Stimulated activated CD4-positive, alpha-beta T cell treated with anti-CD3 and anti-CD28 coated beads, TNF-alpha, amount 100 ng/mL, for 1 hour (primary cell): Measurements from ENCODE around the gene TECTB.

Source experiments
- DNase-seq, 3 donors: peaks; one replicate each; pipeline ENCODE4 v3.0.0-alpha.2; 2020; ENCODE audit warnings: low read depth in 3 of 3, low spot score in 1 of 3

Gene TECTB

DNA sequence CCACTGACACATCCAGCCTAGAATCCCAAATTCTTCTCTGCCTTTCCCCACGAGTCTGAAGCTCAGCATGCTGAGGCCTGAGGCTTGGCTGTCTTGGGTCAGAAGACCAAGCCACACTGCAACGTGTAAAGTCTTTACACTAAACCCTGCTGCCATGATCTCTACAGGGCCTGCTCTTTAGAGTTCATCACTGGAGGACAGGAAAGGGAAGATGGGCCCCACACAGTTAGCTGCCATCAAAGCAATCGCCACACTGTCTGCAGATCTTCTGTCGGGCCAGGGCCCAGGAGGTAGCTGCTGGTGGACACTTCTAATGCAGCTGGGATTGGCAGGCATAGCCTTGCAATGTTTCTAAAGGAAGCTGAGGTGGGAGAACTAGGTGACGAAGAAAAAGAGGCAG, 8.4 kb upstream of the TECTB start:
- no peak for DNase-seq

DNA sequence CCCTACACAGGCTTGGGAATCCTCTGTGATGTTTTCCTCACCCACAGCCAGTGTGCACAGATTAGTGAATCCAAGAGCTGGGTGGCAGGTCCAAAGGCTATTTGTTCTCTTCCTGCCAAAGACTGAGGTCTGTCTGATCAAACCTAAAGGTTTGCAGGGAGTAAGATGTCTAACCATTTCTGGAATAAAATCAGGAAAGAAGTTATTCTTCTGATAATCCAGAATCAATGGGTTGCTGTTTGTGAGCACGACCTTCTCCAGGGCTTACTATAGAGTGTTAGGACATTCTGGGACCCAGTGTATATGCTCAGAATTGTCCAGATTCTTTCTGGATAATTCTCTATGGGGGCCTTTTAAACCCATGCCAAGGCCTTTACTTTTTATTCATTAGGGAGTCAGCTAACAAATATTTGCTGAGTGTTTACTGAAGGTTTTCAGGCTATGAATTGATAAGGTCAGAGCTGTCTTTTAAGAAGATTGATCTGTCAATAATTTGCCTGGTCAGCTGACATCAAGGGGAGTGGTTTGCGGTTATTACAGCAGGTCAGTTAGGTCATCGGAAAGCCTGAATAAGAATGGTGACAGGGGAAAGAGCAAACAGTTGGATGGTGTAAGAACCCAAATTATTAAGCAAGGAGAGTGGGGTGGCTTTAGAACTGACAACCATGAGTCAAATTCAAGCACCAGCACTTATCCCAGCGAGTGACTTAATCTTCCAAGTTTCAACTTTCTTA, 7.5 kb upstream of the TECTB start:
- no peak for DNase-seq

DNA sequence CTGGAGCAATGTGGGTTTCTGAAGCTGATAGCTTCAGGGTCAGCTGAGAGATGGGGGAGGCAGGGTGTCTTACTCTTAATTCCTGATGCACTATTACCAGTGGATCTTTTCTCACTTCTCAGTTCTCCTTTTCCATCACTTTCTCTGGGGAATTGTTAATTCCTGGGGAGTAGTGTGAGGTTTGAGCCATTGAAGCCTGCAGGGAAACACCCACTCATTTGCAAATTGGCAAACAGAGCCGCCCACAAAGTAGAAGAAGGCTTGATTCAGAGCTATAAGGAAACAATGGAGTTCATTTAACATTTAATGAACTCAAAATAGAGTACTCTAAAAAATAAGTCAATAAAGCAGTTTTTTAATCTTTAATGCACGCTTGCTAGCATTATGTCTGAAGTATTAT, 4.3 kb upstream of the TECTB start:
- DNase-seq, result no peak

DNA sequence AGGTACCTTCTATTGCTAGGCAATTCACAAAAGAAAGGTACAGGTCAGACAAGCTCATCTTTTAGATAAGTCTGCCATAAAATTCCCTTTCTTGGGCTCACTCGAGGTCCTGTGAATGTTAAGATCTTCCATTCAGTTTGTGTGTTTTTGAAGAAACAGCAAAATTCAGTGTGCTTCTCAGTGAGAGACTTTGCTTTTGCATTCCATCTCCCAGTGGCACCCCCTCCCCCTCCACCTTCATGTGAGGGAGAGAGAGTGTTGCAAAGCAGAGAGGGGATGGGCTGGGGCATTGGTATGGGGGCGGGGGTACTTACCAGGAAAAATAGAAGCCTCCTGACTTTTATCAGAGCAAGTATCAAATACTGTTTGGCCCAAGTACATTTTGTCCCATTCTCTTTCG, 3.8 kb upstream of the TECTB start:
- no peak for DNase-seq

DNA sequence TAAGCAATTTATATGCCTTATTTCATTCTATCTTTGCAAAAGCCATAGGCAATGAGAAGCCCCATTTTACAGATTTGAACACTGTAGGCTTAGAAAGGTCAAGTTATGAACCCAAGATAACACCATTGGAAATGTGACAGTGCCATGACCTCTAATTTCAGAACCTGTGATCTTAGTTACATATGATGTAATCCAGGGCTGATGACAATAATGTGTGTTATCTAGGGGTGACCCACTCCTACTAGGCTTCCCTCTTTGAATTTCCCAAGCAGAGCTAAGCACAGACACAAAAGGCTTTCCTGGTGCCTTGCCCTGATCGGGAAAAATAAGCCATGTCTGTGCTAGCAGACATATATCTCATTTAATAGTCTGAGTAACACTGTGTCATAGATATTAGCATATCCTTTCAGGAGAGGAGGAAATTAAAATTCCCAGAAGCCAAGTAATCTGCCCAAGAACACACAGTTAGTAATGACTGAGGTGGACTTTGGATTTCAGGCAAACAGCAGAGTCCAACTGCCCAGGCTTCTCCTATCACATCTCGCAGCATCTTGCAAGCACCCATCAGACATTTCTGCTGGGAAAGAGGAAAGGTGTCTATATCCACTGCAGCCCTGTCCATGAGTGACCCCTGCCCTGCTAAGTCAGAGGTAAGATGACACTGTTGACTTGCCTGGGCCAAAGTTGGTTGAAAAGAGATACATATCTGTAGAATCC, 2.8 kb upstream of the TECTB start:
- DNase-seq, result no peak

DNA sequence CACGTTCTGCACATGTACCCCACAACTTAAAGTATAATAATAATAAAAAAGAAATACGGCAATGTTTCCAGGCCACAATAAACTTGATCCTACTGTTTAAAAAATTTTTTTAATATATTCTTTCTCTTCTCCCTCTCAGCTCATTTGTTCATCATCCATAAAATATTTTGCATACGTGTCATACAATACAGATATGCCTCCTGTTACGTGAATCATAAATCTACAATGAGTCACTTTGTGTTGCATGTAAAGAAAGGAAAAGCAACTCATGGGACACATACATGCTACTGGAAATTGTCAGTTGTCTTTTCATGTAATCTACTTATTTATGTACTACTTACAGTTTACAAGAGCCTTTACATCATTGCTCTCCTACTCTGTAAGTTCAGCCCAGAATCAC, 1.1 kb upstream of the TECTB start:
- no peak for DNase-seq

DNA sequence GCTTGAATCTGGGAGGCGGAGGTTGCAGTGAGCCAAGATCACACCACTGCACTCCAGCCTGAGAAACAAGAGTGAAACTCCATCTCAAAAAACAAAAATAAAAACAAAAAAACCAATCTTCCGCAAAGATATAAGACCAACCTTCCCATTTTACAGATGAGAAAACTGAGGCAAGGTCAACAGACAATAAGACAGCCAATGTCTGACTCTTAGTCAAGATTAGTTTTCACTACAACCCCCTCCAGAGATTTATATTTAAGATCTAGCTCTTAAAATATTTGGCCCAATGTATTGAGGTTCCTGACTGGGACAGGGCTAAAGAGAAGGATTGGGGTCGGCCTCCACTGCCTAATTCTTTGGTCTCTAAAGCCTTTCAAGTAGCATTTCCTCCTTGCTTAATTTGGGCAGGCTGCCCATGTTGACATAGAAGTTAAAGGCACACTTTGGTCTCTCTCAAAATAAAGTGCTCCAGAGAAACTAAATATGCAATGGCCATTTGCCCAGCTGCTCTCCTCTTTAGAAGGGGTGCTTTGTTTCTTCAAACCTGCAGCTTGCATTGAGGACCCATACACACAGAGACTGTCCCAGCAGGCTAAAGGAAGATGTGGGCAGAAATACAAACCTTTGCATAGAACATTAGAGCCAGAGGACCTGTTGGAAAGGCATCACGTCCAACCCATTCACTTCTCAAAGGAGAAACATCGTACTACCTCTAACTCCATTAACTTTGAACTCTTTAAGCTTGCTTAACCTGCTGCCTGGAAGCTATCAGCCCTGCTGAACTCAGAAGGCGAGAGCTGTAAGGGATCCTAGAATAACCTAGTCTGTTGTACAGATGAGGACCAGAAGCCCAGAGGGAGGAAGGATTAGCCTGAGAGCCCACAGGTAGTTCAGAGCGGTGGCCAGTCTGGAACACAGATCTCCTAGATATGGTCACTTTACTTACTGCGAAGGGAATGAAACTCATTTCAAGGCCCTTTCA, 3.9 kb downstream of the TECTB start:
- DNase-seq, result no peak

DNA sequence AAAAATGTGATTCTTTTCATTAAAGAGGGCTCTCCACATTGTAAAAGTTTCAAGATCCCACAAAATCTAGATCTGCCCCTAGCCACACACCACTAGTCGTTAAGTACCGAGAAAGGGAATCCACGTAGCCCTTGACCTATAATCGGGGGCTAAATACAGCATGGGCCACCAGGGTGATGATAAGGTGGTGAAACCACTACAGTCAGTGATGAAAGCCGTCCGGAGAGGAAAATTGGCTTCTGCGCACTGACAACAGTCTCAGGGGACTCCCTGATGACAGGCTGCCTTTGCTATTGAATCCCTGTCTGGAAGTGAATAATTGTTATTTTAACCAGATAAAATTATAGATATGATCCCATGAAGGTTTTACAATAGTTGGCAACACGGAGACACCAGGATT, 4.6 kb downstream of the TECTB start:
- DNase-seq, result no peak

DNA sequence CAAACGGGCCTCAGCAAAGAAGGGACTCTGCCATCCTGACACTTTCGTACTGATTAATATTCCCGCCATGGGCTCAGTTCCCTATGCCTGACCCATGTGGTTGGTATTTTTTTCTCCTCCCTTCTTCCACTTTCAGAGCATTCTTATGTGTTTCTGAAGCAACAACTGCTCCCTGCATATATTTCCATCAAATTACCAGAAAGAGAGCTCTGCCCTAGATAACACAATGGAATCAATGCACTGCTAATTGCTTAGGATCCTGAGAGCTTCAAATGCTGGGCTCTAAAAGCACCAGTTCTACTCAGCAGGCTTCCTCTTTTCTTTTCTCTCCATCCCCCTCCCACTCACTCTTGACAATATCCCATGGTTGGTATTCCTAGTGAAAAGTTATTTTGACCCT, 5.3 kb downstream of the TECTB start:
- no peak for DNase-seq

DNA sequence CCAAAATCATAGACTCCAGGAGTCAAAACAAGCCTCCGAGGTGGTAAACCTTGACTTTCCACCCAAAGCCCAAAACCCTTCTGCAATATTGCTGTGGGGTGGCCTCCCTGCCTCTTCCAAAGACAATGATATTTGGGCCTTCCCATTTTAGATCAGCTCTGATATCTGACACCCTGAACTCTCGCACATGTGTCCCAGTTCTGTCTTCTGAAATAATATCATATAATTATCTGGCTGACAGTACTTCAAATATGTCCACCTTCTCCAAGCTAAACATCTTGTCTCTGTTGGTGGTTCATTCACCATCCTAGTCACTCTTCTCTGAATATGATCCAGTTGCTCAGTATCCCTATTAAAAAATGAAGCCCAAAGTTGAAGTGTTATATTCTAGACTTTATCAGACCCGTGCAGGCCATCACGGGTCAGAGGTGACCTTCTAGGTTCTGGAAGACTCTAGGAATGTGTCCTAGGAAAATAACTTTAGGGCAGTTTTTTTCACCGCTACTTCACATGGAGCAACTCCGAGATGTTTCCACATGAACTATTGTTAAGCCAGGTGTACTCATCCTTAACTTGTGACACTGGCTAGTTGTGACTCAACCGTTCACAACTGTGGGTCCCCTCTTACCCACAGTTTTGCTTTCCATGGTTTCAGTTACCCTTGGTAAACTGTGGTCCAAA, 6.3 kb downstream of the TECTB start:
- DNase-seq, result no peak

DNA sequence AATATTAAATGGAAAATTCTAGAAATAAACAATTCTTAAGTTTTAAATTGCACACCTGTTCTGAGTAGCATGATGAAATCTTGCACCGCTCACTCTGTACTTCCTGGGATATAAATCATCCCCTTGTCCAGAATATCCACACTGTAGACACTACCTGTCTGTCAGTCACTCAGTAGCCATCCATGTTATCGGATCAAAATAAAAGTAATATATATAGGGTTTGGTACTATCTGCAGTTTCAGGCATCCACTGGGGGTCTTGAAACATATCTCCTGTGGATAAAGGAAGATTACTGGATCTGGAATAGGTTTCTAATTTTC, 6.8 kb downstream of the TECTB start:
- no peak for DNase-seq

DNA sequence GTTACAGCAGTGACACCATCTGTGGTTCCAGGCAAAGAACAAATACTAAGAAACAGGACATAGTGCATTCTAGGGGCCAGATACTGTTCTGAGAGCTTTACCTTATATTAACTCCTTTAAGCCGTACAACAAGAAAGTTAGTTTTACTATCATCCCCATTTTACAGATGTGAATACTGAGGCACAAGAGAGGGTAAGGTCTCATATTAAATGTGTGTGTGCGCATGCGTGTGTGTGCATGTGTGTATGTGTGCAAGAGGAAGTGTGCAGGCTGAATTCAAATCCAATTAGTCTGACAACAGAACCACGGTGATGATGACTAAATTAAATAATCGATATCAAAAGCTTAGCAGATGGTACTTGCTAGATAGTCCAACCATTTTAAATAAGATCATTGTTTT, 11.0 kb downstream of the TECTB start:
- DNase-seq, result no peak

DNA sequence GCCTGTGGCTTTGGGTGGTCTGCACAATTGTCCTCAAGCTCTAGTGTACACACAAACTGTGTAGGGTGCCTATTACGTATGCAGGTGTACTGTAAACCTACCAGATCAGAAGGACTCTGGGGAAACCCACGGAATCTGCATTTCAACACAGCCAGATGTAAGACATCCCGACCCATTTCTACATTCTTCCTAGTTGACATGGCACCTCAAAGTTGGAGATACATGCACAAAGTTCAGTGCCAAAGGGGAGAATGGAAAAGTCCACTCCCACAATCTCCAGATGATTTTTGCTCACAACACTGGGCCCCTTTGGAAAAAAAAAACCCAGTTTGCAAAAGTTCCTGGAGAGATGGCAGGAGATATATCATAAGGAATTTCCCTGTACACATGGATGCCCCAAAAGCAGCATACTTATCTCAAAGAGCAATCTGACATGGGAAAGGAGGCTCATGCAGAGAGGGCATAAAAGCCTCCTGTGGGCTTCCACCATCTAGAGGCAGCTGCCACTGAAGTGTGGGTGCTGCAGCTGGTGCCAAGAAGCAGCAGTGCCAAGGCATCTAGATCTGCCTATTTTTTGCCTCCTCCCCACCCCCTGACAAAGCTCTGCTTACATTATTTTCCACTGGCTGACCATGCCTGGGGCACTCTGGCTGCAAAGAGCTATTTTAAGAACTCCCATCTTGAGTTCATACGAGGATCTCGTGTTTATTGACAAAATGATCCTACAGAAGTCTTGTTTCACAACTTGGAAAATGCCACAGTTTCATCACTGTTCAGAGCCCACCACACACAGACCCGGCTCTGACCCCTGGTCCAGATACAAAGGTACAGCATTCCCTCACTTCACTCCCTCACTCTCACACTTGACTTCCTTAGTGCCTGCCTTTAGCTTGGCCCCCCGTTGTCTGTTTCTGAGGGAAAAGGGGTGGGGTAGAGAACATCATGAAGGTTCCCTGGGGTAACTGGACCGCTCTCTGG, 12.9 kb downstream of the TECTB start:
- no peak for DNase-seq

DNA sequence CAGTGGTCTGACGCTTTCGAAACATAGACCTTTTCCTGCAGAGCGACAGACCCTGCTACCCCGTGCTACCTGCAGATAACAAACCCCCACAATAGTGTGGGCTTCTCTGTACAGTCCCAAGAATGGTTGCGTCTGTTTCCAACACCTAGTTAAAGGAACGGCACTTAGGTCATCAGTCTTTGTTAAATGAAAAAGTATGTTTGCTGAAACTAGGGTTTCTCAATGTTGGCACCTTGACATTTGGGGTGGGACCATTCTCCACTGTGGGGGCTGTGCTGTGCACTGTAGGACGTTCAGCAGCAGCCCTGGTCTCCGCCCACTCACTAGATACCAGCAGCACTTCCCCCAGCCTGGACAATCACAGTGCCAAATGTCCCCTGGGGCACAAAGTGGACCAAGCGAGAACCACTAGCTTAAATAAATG, 13.7 kb downstream of the TECTB start:
- DNase-seq, result no peak

DNA sequence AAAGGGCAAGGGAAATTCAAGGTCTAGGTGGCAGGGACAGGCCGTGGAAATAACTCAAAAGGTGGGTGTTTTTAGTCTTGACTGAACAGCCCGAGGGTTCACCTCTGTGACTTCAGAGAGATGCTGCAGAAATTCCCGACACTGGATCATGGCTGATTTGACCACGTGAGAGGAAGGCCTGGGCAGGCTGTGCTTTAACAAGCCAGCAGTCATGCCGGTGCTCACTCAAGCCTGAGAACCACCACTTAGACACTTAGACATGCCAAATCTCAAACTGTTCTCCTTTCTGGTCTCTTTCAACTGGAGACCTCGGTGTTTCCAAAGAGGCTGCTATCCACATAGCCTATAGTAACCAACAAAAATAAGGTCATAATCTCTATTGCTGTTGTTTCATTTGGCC, 15.4 kb downstream of the TECTB start:
- DNase-seq, result no peak

DNA sequence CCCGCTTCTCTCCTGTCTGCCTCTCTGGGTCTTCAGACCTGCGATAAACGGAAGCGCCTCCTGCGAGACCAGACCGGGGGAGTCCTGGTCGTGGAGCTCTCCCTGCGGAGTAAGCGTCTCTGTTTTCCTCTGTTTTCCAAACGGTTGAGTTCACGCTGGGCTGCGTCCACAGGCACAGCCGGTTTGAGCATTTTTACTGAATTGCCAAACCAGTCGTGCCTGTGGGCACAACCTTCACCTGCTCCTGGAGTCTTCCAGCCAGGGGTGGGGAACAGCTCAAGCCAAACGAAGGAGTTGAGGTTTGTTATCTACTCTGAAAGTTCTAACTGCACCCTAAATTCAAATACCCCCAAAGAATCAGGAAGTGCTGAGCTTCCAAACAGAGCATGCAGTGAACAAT, 16.3 kb downstream of the TECTB start:
- no peak for DNase-seq

DNA sequence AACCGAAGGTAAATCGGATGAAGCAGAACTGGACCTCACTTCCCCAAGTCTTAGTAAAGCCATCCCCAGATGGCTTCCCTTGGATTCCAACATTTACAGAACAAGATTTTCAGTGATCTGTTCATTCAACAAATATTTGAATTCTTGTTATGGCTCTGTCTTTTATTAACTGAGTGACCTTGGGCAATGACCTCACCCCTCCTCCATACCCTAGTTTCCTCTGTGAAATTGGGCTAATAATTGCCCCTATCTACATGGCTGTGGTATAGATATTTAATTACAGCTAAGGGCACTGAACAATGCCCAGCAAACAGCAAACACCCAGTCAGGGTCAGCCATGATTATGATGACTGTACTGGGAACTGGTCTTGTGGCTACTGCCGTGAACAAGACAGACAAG, 19.1 kb downstream of the TECTB start:
- DNase-seq, result no peak

DNA sequence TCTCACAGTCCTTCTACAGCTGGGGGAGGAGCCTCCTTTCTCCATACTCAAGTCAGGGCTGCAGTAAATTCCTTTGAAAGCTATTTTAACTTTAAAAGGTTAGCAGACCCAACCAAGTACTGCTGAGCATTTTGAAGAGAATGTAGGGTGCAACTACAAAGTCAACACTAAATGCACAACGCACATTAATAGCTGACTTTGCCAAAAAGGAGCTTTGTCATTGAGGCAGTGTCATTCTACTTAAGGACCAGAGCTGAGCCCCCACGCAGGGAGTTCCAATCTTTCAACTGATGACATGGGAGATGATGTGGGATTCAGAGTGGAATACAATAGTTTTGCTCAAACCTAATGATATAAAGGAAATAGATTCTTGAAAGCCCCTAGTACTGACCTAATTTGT, 20.3 kb downstream of the TECTB start:
- DNase-seq, result no peak

DNA sequence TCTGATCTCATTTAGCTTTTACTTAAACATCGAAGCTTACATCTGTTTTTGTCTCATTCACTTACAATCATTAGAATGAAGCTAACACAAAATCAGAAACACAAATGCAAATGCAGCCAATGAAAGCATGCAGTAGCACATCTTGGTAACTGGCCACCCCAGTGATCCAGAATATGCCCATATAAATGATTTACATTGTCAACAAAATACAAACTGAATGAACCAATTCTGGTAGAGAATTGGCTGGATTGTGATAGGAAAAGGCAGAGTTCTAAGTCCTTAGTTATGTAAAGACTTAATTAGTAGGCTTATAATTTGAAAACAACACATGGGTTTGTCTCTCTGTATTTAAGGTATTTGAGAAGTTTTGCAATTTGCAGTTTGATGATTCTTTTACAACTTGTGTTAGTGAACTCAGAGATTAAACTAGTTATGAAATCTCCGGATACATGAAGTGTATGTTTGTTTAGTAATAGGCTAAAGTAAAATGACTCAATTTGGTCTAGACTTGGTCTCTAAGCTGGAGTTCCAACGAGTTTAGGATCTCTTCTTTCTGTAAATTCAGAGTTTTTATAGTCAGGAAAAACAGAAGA, 21.2 kb downstream of the TECTB start:
- DNase-seq, result no peak
